ENCODE results near the gene EPHA6. TPM values are rescaled to one million over a fixed set of nuclear protein-coding genes. Genes with fewer than 3 reads are reported as not detected.

Gene EPHA6
- total and polyA plus RNA-seq, 10 of the 15 experiments (the other 5 are each of a cell fraction or from before 2014, with no cell fraction given), result not detected

- intact Hi-C loops (cut with micrococcal nuclease; ENCODE audit: unreplicated experiment), result no loop called here
- DNase-seq (ENCODE audit: low read depth, low spot score), result no peak
- H2AFZ ChIP-seq (ENCODE audit: control insufficient read depth, low read depth, low read length), result no peak overlapping the region
- no peak overlapping the region for H3K4me2 ChIP-seq (ENCODE audit: control insufficient read depth, insufficient read depth)
- RAD21 ChIA-PET (ENCODE audit: unreplicated experiment), result no interaction called here
- no peak for FAIRE-seq
- no peak overlapping the region for H3K9ac ChIP-seq (ENCODE audit: control insufficient read depth, insufficient read depth, low read length)
- ATAC-seq, result no peak
- no peak overlapping the region for H3K27ac ChIP-seq (ENCODE audit: control insufficient read depth, insufficient read depth)
- SMC1A ChIA-PET (ENCODE audit: uncharacterized antibody, unreplicated experiment), result no interaction called here
- no peaks in the 10 kb centered on the region for H3K79me2 ChIP-seq (ENCODE audit: control insufficient read depth, insufficient read depth, low read length)
- no peak overlapping the region for H3K4me3 ChIP-seq
- no TSS peak for BruUV-seq (replicated peaks)
- H4K20me1 ChIP-seq (ENCODE audit: control insufficient read depth, insufficient read depth), result no peaks in the 10 kb centered on the region
- no peaks in the 10 kb centered on the region for H3K27me3 ChIP-seq (replicated peaks in 1 of 2; ENCODE audit: control insufficient read depth in 2 of 2, insufficient read depth in 2 of 2, low read length in 1 of 2)
- CTCF ChIA-PET, result no interaction called here
- H3K9me3 ChIP-seq (replicated peaks; ENCODE audit: control insufficient read depth, insufficient read depth, low read length), result no peaks in the 10 kb centered on the region
- H3K4me1 ChIP-seq (ENCODE audit: control insufficient read depth, insufficient read depth, low read length), result no peaks in the 10 kb centered on the region
- WGBS (ENCODE audit: insufficient coverage, insufficient replicate concordance, low lambda C conversion rate, missing lambda C conversion rate), result 33% methylated on average over 1 of the region's 1 CpG
- POLR2A ChIA-PET, result no interaction called here
- in situ Hi-C loops (cut with MboI), result no loop called here
- H3K36me3 ChIP-seq (ENCODE audit: control insufficient read depth in 2 of 2, insufficient read depth in 2 of 2, low read length in 1 of 2), result no peaks in the 10 kb centered on the region
- TF ChIP-seq MEF2B (IDR thresholded peaks at IDR 0.05; ENCODE audit: partially characterized antibody, poor library complexity, severe bottlenecking), result no peak
- TF ChIP-seq CEBPB (IDR thresholded peaks at IDR 0.05; ENCODE audit: borderline replicate concordance in 1 of 2, low read depth in 2 of 2, low read length in 2 of 2), result no peak
- no peak for TF ChIP-seq IKZF2 (IDR thresholded peaks at IDR 0.05)
- TF ChIP-seq POLR2AphosphoS5 (IDR thresholded peaks at IDR 0.05; ENCODE audit: low read length), result no peak
- no peak for TF ChIP-seq CBX3 (IDR thresholded peaks at IDR 0.05; ENCODE audit: borderline replicate concordance, low read depth)
- no peak for TF ChIP-seq JUND (IDR thresholded peaks at IDR 0.05; ENCODE audit: low read depth, low read length)
- TF ChIP-seq EED (IDR thresholded peaks at IDR 0.05; ENCODE audit: low read depth), result no peak
- TF ChIP-seq CHD4 (IDR thresholded peaks at IDR 0.05), result no peak
- TF ChIP-seq NRF1 (conservative IDR thresholded peaks at IDR 0.05; ENCODE audit: low read depth, low read length), result no peak
- no peak for TF ChIP-seq BRCA1 (IDR thresholded peaks at IDR 0.05; ENCODE audit: low read depth, low read length)
- TF ChIP-seq IRF3 (IDR thresholded peaks at IDR 0.05), result no peak
- no peak for TF ChIP-seq RBBP5 (conservative IDR thresholded peaks at IDR 0.05)
- no peak for TF ChIP-seq SIX5 (IDR thresholded peaks at IDR 0.05; ENCODE audit: low read depth, low read length, severe bottlenecking)
- TF ChIP-seq MLLT1 (IDR thresholded peaks at IDR 0.05), result no peak
- TF ChIP-seq CREB1 (IDR thresholded peaks at IDR 0.05; ENCODE audit: low read depth), result no peak
- TF ChIP-seq USF1 (IDR thresholded peaks at IDR 0.05; ENCODE audit: borderline replicate concordance, extremely low read length, insufficient read depth, low read depth, low read length), result no peak
- TF ChIP-seq YBX1 (IDR thresholded peaks at IDR 0.05), result no peak
- no peak for TF ChIP-seq ZNF592 (IDR thresholded peaks at IDR 0.05)
These were observed 674.3 kb downstream of the EPHA6 start for GRCh38 chr3:97488741-97489140.

All from GM12878 (cell line).